Ovary (tissue), 9 donors: ENCODE measurements around the gene RHNO1. TPM values are rescaled to one million over a fixed set of nuclear protein-coding genes. Genes with fewer than 3 reads are reported as not detected.

Source experiments
- DNase-seq, 5 donors: peaks; one replicate each; pipeline ENCODE4 v3.0.0-alpha.2; 2019 to 2020
- H3K27ac ChIP-seq, 2 donors: fragments of 200-600 bp; one replicate each; pipeline versions ENCODE4 v1.5.1 to v1.8.0; 2019 to 2022
- H3K27me3 ChIP-seq: fragments of 200-600 bp; one replicate; pipeline ENCODE4 v1.8.0; 2022
- H3K36me3 ChIP-seq: fragments of 200-600 bp; sonication (generic); one replicate; pipeline ENCODE4 v1.5.1; 2019
- H3K4me1 ChIP-seq: one replicate; pipeline ENCODE4 v1.8.1; 2013; ENCODE audit warnings: mild to moderate bottlenecking, moderate library complexity; ENCODE audit not compliant: insufficient read depth
- H3K4me3 ChIP-seq: fragments of 200-600 bp; sonication (generic); one replicate; pipeline ENCODE4 v1.5.1; 2017
- H3K9me3 ChIP-seq, 2 donors: fragments of 200-600 bp in 1 of 2; sonication (generic) in 1 of 2; one replicate each; pipeline versions ENCODE4 v1.5.1 to v1.8.1; 2013 to 2019; ENCODE audit warnings: mild to moderate bottlenecking in 1 of 2, moderate library complexity in 1 of 2
- EP300 ChIP-seq: sonication (generic); formaldehyde crosslinking; IDR thresholded peaks from one replicate; pipeline ENCODE4 v1.6.1; 2017; ENCODE audit warnings: antibody characterized with exemption
- POLR2A ChIP-seq: fragments of 450-650 bp; IDR thresholded peaks from one replicate; pipeline ENCODE4 v1.6.1; 2017; ENCODE audit warnings: antibody characterized with exemption, mild to moderate bottlenecking, moderate library complexity
- WGBS, 3 donors: extraction: QIAGEN DNeasy Blood & Tissue Kit in 1 of 3; methylation state at CpG; one replicate each; pipeline versions ENCODE4 v1.1.5 to v1.1.7; 2013 to 2017; 5-methylcytosine and 5-hydroxymethylcytosine counted together
- intact Hi-C, 4 donors: fragments of 100-400 bp; cut with DNase I; formaldehyde crosslinking; loops; one replicate each; pipeline versions ENCODE4 v1.11.0 to v1.15.1; 2022 to 2023
- polyA plus RNA-seq, 2 donors: library from polyadenylated mRNA; stranded (reverse); fragments of 200-250 nt in 1 of 2; fragments of 350-450 nt in 1 of 2; fragmentation: Illumina TruSeq in 1 of 2; extraction: RNeasy Lipid Tissue Mini Kit (QIAGEN cat#74804) in 1 of 2; gene quantifications; one replicate each; pipeline ENCODE4 v1.2.3, GENCODE V29; 2013 to 2014
- total RNA-seq, 7 donors: library from RNA; depleted of rRNA in 2 of 7; stranded (reverse); fragments of >200 nt in 2 of 7; fragmentation: NEBNext Ultra II Directional in 3 of 7; extraction: Animal tissue kit (Norgen Biotek cat#: 25700) in 3 of 7; gene quantifications; one replicate each; pipeline versions ENCODE4 v1.1.0 to v1.2.4, GENCODE V29; 2016 to 2023
- TF ChIP-seq, protein P1 (sequence below), 3 donors: fragments of 450-650 bp in 2 of 3; fragments of 200-600 bp in 1 of 3; IDR thresholded peaks; one replicate each; pipeline versions ENCODE4 v1.5.1 to v1.8.0; 2016 to 2022; ENCODE audit warnings: antibody characterized with exemption in 3 of 3, mild to moderate bottlenecking in 1 of 3
- donor health status: DM: no; HTN: no; CAD: no; lungs with moderate emphysema.
- donor health status: DM: no; HTN: no; CAD: no.
- donor health status: Bipolar disorder and iron deficiency.
- donor health status: DM: yes; HTN: yes; CAD: no.
- donor health status: DM: no; HTN: no; CAD: no.
- donor health status: DM: yes; HTN: yes; CAD: no.

RHNO1 gene
- total and polyA plus RNA-seq, 9 donors, result 10.1 to 26.1 (median 18.7) TPM

DNA sequence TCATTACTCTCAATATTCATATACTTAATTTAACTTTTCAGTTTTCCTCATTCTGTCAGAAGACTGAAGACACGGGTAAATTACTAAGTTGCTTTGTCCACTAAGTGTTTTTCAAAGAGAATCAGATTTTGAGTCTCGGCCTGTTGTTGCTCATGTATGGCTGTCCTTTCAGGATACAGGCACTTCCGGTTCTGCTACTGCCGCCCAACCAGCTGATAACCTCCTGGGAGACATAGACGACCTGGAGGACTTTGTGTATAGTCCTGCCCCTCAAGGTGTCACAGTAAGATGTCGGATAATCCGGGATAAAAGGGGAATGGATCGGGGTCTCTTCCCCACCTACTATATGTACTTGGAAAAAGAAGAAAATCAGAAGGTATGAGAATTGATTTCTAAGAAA lies 53.8 kb downstream of the RHNO1 start:
- Histone ChIP-seq H3K27me3 (no peaks in the 10 kb centered on the region), H3K27ac (no peak overlapping the region), H3K4me3 (no peak overlapping the region), H3K9me3 (no peaks in the 10 kb centered on the region), H3K4me1 (no peaks in the 10 kb centered on the region), H3K36me3 (no peaks in the 10 kb centered on the region)
- DNase-seq, result no peak
- WGBS, 3 donors, result 84 to 87% (median 85%) methylated on average over 8 of the region's 8 CpGs
- intact Hi-C loops, result no loop called here
- TF ChIP-seq EP300 (no peak), POLR2A (no peak)
- TF ChIP-seq, protein P1, sequence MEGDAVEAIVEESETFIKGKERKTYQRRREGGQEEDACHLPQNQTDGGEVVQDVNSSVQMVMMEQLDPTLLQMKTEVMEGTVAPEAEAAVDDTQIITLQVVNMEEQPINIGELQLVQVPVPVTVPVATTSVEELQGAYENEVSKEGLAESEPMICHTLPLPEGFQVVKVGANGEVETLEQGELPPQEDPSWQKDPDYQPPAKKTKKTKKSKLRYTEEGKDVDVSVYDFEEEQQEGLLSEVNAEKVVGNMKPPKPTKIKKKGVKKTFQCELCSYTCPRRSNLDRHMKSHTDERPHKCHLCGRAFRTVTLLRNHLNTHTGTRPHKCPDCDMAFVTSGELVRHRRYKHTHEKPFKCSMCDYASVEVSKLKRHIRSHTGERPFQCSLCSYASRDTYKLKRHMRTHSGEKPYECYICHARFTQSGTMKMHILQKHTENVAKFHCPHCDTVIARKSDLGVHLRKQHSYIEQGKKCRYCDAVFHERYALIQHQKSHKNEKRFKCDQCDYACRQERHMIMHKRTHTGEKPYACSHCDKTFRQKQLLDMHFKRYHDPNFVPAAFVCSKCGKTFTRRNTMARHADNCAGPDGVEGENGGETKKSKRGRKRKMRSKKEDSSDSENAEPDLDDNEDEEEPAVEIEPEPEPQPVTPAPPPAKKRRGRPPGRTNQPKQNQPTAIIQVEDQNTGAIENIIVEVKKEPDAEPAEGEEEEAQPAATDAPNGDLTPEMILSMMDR (IDR thresholded peaks at IDR 0.05), result no peak

DNA sequence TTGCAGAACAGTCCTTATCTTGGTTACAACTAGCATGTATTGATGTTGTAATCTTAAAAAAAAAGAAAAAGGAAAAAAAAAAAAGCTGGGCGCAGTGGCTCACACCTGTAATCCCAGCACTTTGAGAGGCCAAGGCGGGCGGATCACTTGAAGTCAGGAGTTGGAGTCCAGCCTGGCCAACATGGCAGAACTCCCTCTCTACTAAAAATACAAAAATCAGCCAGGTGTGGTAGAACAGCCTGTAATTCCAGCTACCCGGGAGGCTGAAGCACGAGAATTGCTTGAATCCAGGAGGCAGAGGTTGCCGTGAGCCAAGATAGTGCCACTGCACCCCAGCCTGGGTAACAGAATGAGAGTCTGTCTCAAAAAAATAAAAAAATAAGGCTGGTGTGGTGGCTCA lies 56.6 kb downstream of the RHNO1 start:
- intact Hi-C loops, result no loop called here

DNA sequence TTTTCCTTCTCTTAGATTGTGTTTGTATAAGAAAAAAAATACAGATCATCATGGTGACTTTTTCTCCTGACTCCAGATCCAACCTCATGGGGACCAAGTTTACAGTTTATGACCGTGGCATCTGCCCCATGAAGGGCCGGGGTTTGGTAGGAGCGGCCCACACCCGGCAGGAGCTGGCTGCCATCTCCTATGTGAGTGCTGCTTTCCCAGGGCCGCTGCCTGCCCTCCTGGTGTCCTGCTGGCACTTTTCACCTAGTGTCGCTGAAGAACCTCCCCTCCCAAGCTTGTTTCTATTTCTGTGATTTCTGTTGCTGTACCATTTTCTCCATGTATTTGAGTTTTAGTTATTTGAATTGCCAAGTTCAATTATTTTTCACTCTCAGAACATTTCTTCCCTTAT lies 57.3 kb downstream of the RHNO1 start:
- intact Hi-C loops, result no loop called here
- no peaks in the 10 kb centered on the region for H3K4me1 ChIP-seq
- H3K27me3 ChIP-seq, result no peaks in the 10 kb centered on the region
- no peaks in the 10 kb centered on the region for H3K9me3 ChIP-seq
- TF ChIP-seq EP300 (no peak), POLR2A (no peak)
- TF ChIP-seq, protein P1 (IDR thresholded peaks at IDR 0.05), result no peak
- H3K27ac ChIP-seq, result no peak overlapping the region
- H3K36me3 ChIP-seq, result no peaks in the 10 kb centered on the region
- WGBS, 3 donors, result 88 to 91% (median 89%) methylated on average over 6 of the region's 6 CpGs
- no peak for DNase-seq
- no peak overlapping the region for H3K4me3 ChIP-seq

More for the DNA sequence above, 56.6 kb downstream of the RHNO1 start:
- H3K36me3 ChIP-seq, result no peaks in the 10 kb centered on the region
- no peak overlapping the region for H3K4me3 ChIP-seq
- 94 to 96% (median 95%) methylated on average over 6 of the region's 6 CpGs for WGBS, 3 donors
- TF ChIP-seq, protein P1 (IDR thresholded peaks at IDR 0.05), result no peak
- no peak for TF ChIP-seq POLR2A
- no peak for TF ChIP-seq EP300
- no peak overlapping the region for H3K27ac ChIP-seq
- no peaks in the 10 kb centered on the region for H3K27me3 ChIP-seq
- H3K9me3 ChIP-seq, result no peaks in the 10 kb centered on the region
- DNase-seq, result no peak
- H3K4me1 ChIP-seq, result no peaks in the 10 kb centered on the region

DNA sequence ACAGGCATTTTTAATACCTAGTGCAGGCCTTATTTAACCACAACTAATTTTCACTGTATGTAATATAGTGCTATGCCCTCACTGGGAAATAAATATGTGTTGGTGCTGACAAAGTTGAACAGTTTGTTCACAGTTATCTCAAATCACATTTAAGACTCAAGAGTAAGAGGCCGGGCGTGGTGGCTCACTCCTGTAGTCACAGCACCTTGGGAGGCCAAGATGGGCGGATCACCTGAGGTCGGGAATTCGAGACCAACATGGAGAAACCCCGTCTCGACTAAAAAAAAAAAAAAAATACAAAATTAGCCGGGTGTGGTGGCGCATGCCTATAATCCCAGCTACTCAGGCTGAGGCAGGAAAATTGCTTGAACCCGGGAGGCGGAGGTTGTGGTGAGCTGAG lies 59.3 kb downstream of the RHNO1 start:
- intact Hi-C loops, result no loop called here
- whole genome bisulfite sequencing, 3 donors, result 91 to 93% (median 92%) methylated on average over 11 of the region's 11 CpGs
- Histone ChIP-seq H3K9me3 (no peaks in the 10 kb centered on the region), H3K27me3 (no peaks in the 10 kb centered on the region), H3K4me3 (no peak overlapping the region), H3K36me3 (no peaks in the 10 kb centered on the region), H3K4me1 (no peaks in the 10 kb centered on the region), H3K27ac (no peak overlapping the region)
- no peak for DNase-seq
- no peak for TF ChIP-seq EP300
- TF ChIP-seq POLR2A, result no peak
- TF ChIP-seq, protein P1 (IDR thresholded peaks at IDR 0.05), result no peak
